ENCODE measurements around the gene DSCAML1. TPM values are rescaled to one million over a fixed set of nuclear protein-coding genes. Genes with fewer than 3 reads are reported as not detected.

Gene DSCAML1
- total RNA-seq, 1 experiment from 2014 or later = not detected

GRCh38 chr11:117382746-117383145 lies 414.3 kb downstream of the DSCAML1 start:
- peaks cover 19% of the 10 kb centered on the region for H3K36me3 ChIP-seq (ENCODE audit: low read depth, low read length)
- 0 out of 2 replicates have a peak overlapping the region, but pooled peaks have one; percentile 4 for H3K4me2 ChIP-seq (ENCODE audit: low read length)
- ChIA-PET CTCF (no interaction called here), POLR2A (ENCODE audit: unreplicated experiment) (no interaction called here)
- TF ChIP-seq, protein P1, sequence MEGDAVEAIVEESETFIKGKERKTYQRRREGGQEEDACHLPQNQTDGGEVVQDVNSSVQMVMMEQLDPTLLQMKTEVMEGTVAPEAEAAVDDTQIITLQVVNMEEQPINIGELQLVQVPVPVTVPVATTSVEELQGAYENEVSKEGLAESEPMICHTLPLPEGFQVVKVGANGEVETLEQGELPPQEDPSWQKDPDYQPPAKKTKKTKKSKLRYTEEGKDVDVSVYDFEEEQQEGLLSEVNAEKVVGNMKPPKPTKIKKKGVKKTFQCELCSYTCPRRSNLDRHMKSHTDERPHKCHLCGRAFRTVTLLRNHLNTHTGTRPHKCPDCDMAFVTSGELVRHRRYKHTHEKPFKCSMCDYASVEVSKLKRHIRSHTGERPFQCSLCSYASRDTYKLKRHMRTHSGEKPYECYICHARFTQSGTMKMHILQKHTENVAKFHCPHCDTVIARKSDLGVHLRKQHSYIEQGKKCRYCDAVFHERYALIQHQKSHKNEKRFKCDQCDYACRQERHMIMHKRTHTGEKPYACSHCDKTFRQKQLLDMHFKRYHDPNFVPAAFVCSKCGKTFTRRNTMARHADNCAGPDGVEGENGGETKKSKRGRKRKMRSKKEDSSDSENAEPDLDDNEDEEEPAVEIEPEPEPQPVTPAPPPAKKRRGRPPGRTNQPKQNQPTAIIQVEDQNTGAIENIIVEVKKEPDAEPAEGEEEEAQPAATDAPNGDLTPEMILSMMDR (conservative IDR thresholded peaks at IDR 0.05; ENCODE audit: low read depth, low read length) = no peak
- TF ChIP-seq EZH2 (IDR thresholded peaks at IDR 0.05; ENCODE audit: low read length, unreplicated experiment) (no peak), EZH2phosphoT487 (IDR thresholded peaks at IDR 0.05; ENCODE audit: borderline replicate concordance, low read length) (no peak)
- H3K27ac ChIP-seq (ENCODE audit: low read length) = no peak overlapping the region; the same call in 1 of the 2 replicates
- no peaks in the 10 kb centered on the region for H3K79me2 ChIP-seq (ENCODE audit: low read length)
- no peaks in the 10 kb centered on the region for H3F3A ChIP-seq (ENCODE audit: low read length, unreplicated experiment)
- BruUV-seq (replicated peaks) = no TSS peak
- ATAC-seq = no peak
- intact Hi-C loops (cut with micrococcal nuclease) = no loop called here
- H2AFZ ChIP-seq (ENCODE audit: low read length) = no peak overlapping the region
- peaks cover 21% of the 10 kb centered on the region for H3K4me1 ChIP-seq (ENCODE audit: insufficient read depth, low read length)
- H3K9me3 ChIP-seq (ENCODE audit: low read length) = no peaks in the 10 kb centered on the region
- H3K4me3 ChIP-seq (ENCODE audit: low read length) = no peak overlapping the region
- no peaks in the 10 kb centered on the region for H3K27me3 ChIP-seq (ENCODE audit: low read length)
- H3K9ac ChIP-seq (ENCODE audit: low read length) = no peak overlapping the region
- no peak for DNase-seq
- no peaks in the 10 kb centered on the region for H3K9me2 ChIP-seq (replicated peaks; ENCODE audit: low read length)
- H4K20me1 ChIP-seq (ENCODE audit: low read length) = no peaks in the 10 kb centered on the region

GRCh38 chr11:117381481-117382387 lies 415.3 kb downstream of the DSCAML1 start:
- Histone ChIP-seq H3K9me3 (ENCODE audit: low read length) (no peaks in the 10 kb centered on the region), H3K4me3 (ENCODE audit: low read length) (no peak overlapping the region), H3K9ac (ENCODE audit: low read length) (no peak overlapping the region), H3K79me2 (ENCODE audit: low read length) (no peaks in the 10 kb centered on the region), H3F3A (ENCODE audit: low read length, unreplicated experiment) (no peaks in the 10 kb centered on the region), H3K27ac (ENCODE audit: low read length) (no peak overlapping the region), H3K4me1 (ENCODE audit: insufficient read depth, low read length) (peaks cover 21% of the 10 kb centered on the region), H3K9me2 (replicated peaks; ENCODE audit: low read length) (no peaks in the 10 kb centered on the region), H2AFZ (ENCODE audit: low read length) (no peak overlapping the region), H3K36me3 (ENCODE audit: low read depth, low read length) (peaks cover 19% of the 10 kb centered on the region), H3K4me2 (ENCODE audit: low read length) (no peak overlapping the region), H3K27me3 (ENCODE audit: low read length) (no peaks in the 10 kb centered on the region), H4K20me1 (ENCODE audit: low read length) (no peaks in the 10 kb centered on the region)
- DNase-seq = no peak
- no peak for TF ChIP-seq EZH2phosphoT487 (IDR thresholded peaks at IDR 0.05; ENCODE audit: borderline replicate concordance, low read length)
- no peak for TF ChIP-seq EZH2 (IDR thresholded peaks at IDR 0.05; ENCODE audit: low read length, unreplicated experiment)
- TF ChIP-seq, protein P1 (conservative IDR thresholded peaks at IDR 0.05; ENCODE audit: low read depth, low read length) = no peak
- no peak for ATAC-seq
- BruUV-seq (replicated peaks) = no TSS peak
- intact Hi-C loops (cut with micrococcal nuclease) = no loop called here
- POLR2A ChIA-PET (ENCODE audit: unreplicated experiment) = no interaction called here
- CTCF ChIA-PET = no interaction called here

GRCh38 chr11:117380676-117381075 lies 416.3 kb downstream of the DSCAML1 start:
- Histone ChIP-seq H2AFZ (ENCODE audit: low read length) (no peak overlapping the region), H3K36me3 (ENCODE audit: low read depth, low read length) (peaks cover 19% of the 10 kb centered on the region), H3K27me3 (ENCODE audit: low read length) (no peaks in the 10 kb centered on the region), H3K79me2 (ENCODE audit: low read length) (no peaks in the 10 kb centered on the region), H3K27ac (ENCODE audit: low read length) (no peak overlapping the region), H3F3A (ENCODE audit: low read length, unreplicated experiment) (no peaks in the 10 kb centered on the region), H3K9ac (ENCODE audit: low read length) (no peak overlapping the region), H3K9me2 (replicated peaks; ENCODE audit: low read length) (no peaks in the 10 kb centered on the region), H3K4me1 (ENCODE audit: insufficient read depth, low read length) (peaks cover 21% of the 10 kb centered on the region), H3K4me3 (ENCODE audit: low read length) (no peak overlapping the region), H4K20me1 (ENCODE audit: low read length) (no peaks in the 10 kb centered on the region), H3K4me2 (ENCODE audit: low read length) (no peak overlapping the region), H3K9me3 (ENCODE audit: low read length) (no peaks in the 10 kb centered on the region)
- TF ChIP-seq EZH2phosphoT487 (IDR thresholded peaks at IDR 0.05; ENCODE audit: borderline replicate concordance, low read length) = no peak
- TF ChIP-seq, protein P1 (conservative IDR thresholded peaks at IDR 0.05; ENCODE audit: low read depth, low read length) = no peak
- TF ChIP-seq EZH2 (IDR thresholded peaks at IDR 0.05; ENCODE audit: low read length, unreplicated experiment) = no peak
- POLR2A ChIA-PET (ENCODE audit: unreplicated experiment) = no interaction called here
- DNase-seq (no peak), ATAC-seq (no peak)
- CTCF ChIA-PET = no interaction called here
- intact Hi-C loops (cut with micrococcal nuclease) = no loop called here
- no TSS peak for BruUV-seq (replicated peaks)
